Measurements from ENCODE around the gene CD276. TPM values are rescaled to one million over a fixed set of nuclear protein-coding genes. Genes with fewer than 3 reads are reported as not detected.

CD276 gene
- total RNA-seq, 2 experiments from 2014 or later, result not detected

- Histone ChIP-seq H3K4me3 (ENCODE audit: low read depth, low read length, poor library complexity, severe bottlenecking) (no peak overlapping the region), H3K9me2 (ENCODE audit: insufficient read depth, low read length) (no peaks in the 10 kb centered on the region), H3K9me3 (ENCODE audit: low read length) (no peaks in the 10 kb centered on the region), H3K27ac (ENCODE audit: low read depth, low read length, poor library complexity, severe bottlenecking) (no peak overlapping the region), H3K4me1 (ENCODE audit: insufficient read depth, low read length, poor library complexity, severe bottlenecking) (no peaks in the 10 kb centered on the region), H3K4me2 (ENCODE audit: low read length) (no peak overlapping the region), H2AFZ (ENCODE audit: low read length) (no peak overlapping the region), H3K79me2 (ENCODE audit: insufficient read depth, low read depth, low read length) (no peaks in the 10 kb centered on the region), H4K20me1 (ENCODE audit: insufficient read depth, low read length) (no peaks in the 10 kb centered on the region), H3K36me3 (ENCODE audit: insufficient read depth, low read length) (no peaks in the 10 kb centered on the region)
- ChIA-PET POLR2A (no interaction called here), CTCF (ENCODE audit: unreplicated experiment) (no interaction called here)
- TF ChIP-seq CTCF (conservative IDR thresholded peaks at IDR 0.05; ENCODE audit: low read length) (no peak), EZH2phosphoT487 (IDR thresholded peaks at IDR 0.05; ENCODE audit: borderline replicate concordance, low read depth, low read length) (no peak)
- BruUV-seq (replicated peaks), result no TSS peak
- intact Hi-C loops (cut with micrococcal nuclease; ENCODE audit: unreplicated experiment), result no loop called here
- no peak for DNase-seq (ENCODE audit: low spot score)
Observed at GRCh38 chr15:73741321-73741836, 57.2 kb downstream of the CD276 start.

GRCh38 chr15:73744293-73744692 lies 60.1 kb downstream of the CD276 start:
- no peaks in the 10 kb centered on the region for H3K9me2 ChIP-seq (ENCODE audit: insufficient read depth, low read length)

More at GRCh38 chr15:73744293-73744692, 60.1 kb downstream of the CD276 start:
- intact Hi-C loops (cut with micrococcal nuclease; ENCODE audit: unreplicated experiment), result no loop called here
- DNase-seq (ENCODE audit: low spot score), result no peak
- no peak overlapping the region for H3K27ac ChIP-seq (ENCODE audit: low read depth, low read length, poor library complexity, severe bottlenecking)
- CTCF ChIA-PET (ENCODE audit: unreplicated experiment), result no interaction called here
- no TSS peak for BruUV-seq (replicated peaks)
- no peaks in the 10 kb centered on the region for H3K9me3 ChIP-seq (ENCODE audit: low read length)
- H3K36me3 ChIP-seq (ENCODE audit: insufficient read depth, low read length), result no peaks in the 10 kb centered on the region
- no peaks in the 10 kb centered on the region for H3K4me1 ChIP-seq (ENCODE audit: insufficient read depth, low read length, poor library complexity, severe bottlenecking)
- TF ChIP-seq EZH2phosphoT487 (IDR thresholded peaks at IDR 0.05; ENCODE audit: borderline replicate concordance, low read depth, low read length), result no peak
- TF ChIP-seq CTCF (conservative IDR thresholded peaks at IDR 0.05; ENCODE audit: low read length), result no peak
- POLR2A ChIA-PET, result no interaction called here
- no peak overlapping the region for H2AFZ ChIP-seq (ENCODE audit: low read length)
- H3K79me2 ChIP-seq (ENCODE audit: insufficient read depth, low read depth, low read length), result no peaks in the 10 kb centered on the region
- no peak overlapping the region for H3K4me2 ChIP-seq (ENCODE audit: low read length)
- no peak overlapping the region for H3K4me3 ChIP-seq (ENCODE audit: low read depth, low read length, poor library complexity, severe bottlenecking)
- H4K20me1 ChIP-seq (ENCODE audit: insufficient read depth, low read length), result no peaks in the 10 kb centered on the region

Measured in OCI-LY7 (cell line).